T1000 (cell line): Measurements from ENCODE around the gene TDRD7.
"Not testable (repeated sequence)": the region's sequence is repeated elsewhere in the genome, so short reads cannot be mapped to it uniquely, and the experiment has no call there.

Source experiments
- DNase-seq: peaks from one replicate; lab custom pipeline; 2025; ENCODE audit warnings: mixed read lengths; lab: John Stamatoyannopoulos, UW

TDRD7 gene

DNA sequence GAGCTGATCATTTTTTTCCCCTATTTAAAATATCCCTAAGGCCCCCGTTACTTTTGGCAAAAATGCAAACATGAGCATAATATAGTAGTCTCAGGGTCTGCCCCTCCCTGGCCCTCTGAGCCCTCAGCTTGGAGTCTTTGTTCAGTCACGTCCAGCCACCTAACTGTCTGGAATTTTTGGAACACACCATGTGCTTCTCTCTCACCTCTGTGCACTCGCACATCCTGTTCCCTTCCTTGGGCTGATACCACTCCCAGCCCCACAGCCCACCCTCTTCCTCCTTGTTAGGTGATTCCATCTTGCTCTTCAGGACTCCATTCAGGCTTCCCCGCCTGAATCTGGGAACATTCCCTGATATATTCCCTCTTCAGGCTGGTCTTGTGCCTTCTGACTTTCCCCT lies 16.0 kb downstream of the TDRD7 start:
- no peak for DNase-seq

DNA sequence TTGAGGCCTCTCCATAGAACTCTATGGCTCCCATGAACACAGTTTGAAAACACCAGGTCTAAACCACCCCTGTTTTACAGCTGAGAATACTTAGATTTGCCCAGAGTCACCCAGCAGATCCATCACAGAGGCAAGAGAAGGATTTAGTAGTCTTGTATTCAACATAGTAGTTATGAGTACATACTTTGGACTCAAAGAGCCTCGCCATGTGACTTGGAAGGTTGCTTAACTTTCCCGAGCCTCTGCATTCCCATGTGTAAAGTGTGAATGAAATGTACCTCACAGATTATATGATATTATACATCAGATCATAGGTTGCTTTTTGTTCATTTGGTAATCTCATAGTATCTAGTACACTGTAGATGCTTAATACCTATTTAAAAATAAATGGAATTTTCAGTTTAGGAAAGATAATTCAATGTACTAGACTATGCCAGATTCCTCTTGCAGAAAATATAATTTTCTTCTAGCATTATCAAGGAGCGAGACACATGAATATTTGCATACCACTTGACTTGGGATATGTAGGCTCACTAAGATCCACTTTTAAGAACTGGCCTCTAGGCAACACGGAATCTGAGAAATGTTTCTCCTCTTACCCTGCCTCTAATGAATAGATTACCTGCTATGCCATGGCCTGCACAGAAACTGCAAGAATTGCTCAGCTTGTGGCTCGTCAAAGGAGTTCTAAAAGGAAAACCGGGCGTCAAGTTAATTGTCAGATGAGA lies 18.6 kb downstream of the TDRD7 start:
- DNase-seq, result no peak

DNA sequence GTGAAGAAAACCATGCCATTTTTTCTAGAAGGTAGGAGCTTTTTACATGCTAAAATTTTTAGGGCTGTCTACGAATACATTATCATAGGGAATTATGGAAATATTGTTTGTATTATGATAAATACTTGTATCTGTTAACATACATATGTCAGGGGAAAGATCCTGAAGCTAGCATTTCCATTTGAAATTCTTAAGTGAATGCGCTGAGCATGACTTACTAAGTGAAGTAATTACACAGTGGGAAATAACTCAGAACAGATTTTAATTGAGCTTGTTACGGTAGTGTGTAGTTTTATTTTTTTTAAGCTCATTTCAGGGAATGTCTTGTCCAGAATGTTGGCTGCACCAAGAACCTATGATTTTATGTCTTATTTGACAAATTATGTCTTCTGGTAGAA lies 19.1 kb downstream of the TDRD7 start:
- DNase-seq, result no peak

DNA sequence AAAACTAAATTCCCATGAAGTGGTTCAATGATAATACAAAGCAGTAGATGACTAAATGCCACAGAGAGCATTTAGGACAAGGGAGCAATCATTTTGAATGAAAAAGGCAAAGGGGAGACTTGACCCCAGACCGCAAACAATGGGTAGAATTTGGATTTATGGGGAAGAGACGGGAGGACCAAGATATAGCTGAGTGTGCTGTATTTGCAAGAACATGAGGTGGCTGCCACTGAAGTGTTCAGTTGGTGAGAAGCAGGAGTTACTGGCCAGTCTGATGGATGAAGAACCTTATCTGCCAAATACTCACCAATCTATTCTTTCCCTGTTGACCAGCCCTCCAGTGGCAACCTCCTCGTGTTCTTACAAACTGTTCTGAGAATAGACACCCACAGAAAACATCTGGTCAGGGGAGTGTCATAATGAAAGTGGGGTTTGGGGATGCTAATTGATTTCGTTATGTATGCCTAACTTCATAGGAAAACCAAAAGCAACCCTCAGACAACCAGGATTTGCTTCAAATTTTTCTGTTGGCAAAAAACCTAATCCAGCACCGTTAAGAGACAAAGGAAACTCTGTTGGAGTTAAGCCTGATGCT lies 19.8 kb downstream of the TDRD7 start:
- no peak for DNase-seq

DNA sequence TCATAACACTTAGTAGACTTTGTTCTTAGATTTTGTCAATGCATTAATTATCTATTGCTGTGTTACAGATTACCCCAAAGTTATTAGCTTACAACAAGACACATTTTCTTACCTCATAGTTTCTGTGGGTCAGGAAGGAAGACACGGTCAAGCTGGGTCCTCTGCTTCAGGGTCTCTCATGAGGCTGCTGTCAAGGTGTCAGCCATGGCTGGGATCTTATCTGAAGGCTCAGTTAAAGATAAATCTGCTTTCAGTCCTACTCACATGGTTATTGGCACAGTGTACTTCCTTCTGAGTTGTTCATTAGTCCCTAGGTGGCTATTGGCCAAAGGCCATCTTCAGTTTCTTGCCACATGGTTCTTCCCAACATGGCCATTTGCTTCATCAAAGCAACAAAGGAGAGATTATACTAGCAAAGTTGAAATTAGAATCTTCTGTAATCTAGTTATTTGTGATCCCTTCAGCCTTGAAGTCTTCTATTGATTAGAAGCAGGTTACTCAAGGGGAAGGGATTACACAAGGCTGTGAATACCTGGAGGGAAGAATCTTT lies 25.2 kb downstream of the TDRD7 start:
- no peak for DNase-seq

DNA sequence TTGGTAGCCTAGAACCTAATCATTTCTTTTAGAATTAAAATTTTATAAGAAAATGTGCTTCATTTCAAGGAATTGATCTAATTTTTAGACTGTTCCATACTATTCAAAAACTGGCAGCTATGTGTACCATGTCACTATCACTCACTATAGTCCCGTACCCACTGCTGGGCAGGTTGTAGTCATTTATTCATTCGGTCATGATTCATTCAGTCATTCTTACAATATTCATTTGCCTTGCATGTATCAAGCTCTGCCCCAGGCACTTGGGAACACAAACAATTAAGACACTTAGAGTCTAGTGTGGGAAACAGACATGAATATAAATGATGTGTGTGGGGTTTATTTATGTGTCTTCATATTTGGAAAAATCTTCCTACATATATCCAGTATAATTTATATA lies 26.4 kb downstream of the TDRD7 start:
- no peak for DNase-seq

DNA sequence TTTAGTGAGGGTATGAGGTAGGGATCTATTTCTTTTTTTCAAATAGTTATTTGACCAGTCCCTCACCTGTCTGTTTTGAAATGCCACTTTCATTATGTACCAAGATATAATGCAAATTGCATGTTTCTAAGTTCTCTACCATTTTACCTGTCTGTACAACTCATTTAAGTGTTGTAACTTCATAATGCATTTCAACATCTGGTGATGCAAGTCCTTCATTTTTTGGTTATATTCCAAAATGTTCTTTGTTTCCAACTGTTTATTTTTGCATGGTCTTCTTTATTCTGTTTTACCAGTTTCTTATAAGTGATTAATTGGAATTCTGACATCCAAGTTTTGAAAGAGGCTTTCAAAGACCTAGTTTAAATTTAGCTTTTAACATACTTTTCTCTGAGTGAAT lies 26.8 kb downstream of the TDRD7 start:
- DNase-seq, result no peak

DNA sequence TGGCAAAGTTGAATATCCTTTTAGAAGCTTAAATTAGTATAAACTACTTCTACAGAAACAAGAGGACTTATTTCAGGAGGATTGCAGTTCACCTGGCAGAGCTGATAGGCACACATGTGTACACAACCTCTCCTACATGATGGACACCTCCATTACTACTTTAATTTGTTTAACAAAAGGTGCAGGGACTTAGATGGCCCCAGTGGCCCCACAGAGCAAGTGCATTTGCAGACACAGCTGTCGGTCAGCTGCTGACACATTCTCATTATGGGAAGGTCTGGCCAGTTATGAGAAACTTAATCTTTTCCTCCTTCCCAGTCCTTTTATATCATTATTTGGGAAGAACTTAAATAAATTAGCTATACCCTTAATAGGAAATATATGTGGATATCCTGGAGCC lies 28.3 kb downstream of the TDRD7 start:
- no peak for DNase-seq

DNA sequence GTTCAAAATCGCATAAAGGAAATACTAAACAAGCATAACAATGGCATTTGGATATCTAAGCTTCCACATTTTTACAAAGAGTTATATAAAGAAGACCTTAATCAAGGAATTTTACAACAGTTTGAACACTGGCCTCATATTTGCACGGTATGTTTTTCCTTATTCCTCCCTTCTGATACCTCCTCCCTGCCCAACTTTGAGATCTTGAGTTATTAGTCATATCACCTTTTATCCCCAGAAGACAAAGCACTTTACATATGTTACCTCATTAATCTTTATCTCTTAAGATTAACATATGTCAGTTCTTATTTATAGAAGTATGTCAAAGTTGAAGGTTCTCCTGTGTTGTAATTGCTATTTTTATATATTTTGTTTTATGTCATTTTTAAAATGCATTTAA lies 29.8 kb downstream of the TDRD7 start:
- DNase-seq, result no peak

DNA sequence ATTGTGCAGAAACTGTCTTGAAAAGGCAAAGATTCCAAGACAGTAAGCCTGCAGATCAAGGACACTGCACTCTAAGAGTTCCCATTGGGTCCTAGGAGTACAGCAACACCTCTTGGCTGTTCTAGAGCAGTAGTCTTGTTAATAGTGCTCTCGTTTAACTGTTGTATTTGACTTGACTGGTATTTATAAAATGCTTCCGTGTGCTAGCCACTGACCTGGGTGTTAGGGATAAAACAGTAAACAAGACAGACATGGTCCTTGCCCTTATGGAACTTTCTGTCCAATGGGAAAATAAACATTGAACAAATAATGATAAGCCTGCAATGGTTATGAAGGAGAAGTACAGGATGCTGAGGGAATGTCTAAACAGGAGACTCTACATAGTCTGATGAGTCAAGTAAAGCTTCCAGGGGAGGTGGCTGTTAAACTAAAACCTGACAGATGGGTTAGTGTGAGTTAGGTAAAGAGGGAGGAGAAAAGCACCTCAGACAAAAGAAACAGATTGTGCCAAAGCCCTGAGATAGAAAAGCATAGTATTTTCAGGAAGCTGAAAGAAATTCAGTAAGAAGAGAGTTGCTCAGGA lies 33.3 kb downstream of the TDRD7 start:
- no peak for DNase-seq

DNA sequence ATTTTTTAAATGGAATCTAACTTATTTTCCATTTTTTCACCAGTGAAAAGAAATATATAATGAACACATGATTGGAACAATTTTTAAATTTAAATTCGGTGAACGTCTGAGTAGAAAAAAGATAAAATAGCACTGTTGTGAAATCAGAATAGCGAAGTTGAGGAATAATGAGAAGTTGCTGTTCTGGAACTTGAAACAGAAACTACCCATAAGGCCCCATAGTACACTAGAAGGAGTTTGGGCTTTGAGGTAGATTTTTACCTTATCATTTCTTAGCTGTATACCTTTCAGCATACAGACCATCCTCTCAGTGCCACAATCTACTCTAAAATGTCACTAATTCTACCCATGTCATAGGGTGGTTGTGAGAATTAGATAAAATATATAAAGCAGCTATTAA lies 35.1 kb downstream of the TDRD7 start:
- DNase-seq, result no peak

DNA sequence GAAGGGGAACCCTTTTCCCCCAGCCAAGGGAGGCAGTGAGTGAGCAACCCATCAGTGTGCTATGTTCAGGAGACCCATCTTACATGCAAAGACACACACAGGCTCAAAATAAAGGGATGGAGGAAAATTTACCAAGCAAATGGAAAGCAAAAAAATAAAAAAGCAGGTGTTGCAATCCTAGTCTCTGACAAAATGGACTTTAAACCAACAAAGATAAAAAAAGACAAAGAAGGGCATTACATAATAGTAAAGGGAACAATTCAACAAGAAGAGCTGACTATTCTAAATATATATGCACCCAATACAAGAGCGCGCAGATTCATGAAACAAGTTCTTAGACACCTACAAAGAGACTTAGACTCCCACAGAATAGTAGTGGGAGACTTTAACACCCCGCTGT lies 41.7 kb downstream of the TDRD7 start:
- DNase-seq, result not testable (repeated sequence)

DNA sequence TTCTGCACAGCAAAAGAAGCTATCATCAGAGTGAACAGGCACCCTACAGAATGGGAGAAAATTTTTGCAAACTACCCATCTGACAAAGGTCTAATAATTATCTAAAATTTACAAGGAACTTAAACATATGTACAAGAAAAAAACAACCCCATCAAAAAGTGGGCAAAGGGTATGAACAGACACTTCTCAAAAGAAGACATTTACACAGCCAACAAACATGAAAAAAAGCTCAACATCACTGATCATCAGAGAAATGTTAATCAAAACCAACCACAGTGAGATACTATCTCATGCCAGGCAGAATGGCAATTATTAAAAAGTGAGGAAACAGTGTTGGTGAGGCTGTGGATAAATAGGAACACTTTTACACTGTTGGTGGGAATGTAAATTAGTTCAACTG lies 44.9 kb downstream of the TDRD7 start:
- DNase-seq, result not testable (repeated sequence)

DNA sequence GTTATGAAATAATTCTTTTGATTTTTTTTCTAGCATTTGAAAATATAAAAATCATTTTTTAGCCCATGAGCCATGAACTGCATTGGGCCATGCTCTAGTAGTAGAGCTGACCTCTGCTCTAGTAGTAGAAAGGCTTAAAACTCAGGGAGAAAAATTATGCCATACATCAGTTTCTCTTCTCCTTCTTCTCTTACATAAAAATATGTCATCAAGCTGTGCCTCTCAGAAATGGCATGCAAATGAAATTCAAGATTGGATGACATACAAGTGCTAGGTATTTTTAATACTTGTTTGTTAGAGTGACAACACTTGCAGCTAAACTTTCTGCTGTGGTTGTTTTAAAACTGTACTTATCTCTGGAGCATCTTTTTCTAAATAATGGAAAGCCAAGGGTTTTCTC lies 47.4 kb downstream of the TDRD7 start:
- no peak for DNase-seq

DNA sequence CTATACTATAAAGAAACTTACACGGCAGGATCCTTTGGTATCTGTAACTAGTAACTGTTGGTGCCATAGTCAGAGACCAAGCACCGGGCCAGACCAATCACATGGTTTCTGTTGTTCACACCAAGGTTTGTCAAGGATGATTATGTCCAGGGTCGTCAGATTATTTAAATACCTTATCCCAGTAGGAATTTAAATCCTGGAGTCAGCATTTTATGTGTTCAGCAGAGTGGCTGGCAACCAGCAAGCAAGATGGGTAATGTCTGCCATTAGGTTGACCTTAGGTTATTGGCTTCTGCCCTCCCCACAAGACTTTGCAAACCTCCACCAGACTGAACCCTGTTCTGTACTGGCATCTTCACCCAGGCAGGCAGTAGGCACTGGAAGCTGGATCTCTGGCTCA lies 50.3 kb downstream of the TDRD7 start:
- DNase-seq, result no peak

DNA sequence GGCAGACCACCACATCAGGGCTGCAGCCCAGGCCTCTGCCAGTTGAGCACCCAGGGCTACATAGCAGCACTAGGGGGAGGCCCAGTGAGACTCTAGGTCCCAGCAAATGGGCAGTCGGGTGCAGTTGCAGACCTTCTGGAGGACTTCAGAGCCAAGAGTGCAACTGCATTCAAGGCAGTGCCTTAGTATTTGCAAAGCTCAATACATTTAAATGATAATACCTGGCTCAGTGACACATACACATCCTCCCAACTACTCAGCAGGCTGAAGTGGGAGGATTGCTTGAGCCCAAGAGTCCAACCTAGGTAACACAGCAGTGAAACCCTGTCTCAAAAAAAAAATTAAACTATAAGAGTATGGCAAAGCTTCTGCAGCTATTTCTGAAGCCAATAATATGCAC lies 51.0 kb downstream of the TDRD7 start:
- no peak for DNase-seq

DNA sequence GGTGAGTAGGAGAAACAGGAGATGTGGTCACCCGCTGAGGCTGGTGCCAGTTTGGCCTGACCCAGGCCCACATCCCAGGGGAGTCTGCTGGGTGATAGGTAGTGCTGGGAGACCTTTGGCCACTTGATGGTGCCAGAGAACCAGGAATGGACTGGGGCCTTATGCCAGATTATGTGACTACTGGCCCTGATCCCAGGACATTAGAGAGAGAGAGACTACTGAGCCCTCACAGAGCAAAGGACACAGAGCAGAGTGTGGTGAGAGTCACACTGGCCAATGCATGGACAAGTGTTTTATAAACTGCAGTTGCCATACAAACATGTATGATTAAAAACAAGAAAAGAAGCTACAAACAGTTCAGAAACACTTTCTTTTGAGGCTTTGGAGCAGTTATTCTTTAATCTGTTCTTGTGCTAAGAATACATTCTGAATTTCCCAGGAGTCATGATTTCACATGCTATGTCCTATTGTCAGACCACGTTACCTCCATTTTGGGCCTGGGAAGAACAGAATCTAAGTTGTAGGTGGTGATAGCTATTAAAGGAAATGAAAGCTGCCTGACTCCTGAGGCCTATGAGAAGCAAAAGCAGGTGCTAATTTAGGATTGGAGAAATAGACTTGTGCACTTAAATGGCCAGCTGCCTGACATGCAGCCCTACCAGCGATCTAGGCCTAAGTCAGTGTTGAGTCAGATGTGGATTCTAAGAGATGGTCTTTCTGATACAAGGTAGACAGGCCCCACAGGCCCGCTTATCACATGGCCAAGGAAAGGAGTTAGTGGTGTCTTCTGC lies 57.0 kb downstream of the TDRD7 start:
- peak; percentile 53 for DNase-seq

DNA sequence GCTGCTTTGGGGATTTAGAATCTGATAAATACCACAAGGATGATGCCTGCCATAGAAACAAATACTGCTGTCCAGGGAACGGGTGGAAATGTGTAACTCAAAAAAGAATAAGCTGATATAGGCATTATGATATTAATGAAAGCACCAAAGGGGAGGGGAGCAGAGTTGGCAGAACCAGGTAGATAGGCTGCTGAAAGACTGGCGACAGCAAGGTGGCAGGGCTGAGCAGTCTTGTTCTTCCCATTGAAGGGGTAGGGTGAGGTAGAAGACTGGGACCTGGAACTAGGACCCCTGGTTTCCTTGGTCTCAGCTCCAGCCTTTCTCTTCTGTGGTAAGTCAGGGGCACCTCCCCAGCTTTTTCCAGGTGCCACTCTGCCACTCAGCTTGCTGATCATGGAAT lies 58.2 kb downstream of the TDRD7 start:
- DNase-seq, result no peak

DNA sequence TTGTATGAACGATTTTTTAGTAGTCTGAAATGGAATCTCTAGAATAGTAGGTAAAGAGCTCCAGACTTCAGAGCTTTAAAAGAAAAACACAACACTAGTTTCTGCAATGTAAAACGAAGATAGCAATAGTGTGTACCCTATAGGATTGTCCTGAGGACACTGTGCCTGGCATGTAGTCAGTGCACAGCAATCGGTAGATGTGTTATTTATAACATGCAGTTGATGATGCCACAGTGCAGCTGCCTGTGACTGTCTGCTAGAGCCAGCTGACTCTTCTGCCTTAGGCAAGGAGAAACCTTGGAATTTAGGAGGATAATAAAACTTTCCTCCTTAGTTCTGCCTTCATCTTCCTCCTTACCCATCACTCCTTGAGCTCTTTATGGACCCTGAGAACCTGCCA lies 61.8 kb downstream of the TDRD7 start:
- no peak for DNase-seq

DNA sequence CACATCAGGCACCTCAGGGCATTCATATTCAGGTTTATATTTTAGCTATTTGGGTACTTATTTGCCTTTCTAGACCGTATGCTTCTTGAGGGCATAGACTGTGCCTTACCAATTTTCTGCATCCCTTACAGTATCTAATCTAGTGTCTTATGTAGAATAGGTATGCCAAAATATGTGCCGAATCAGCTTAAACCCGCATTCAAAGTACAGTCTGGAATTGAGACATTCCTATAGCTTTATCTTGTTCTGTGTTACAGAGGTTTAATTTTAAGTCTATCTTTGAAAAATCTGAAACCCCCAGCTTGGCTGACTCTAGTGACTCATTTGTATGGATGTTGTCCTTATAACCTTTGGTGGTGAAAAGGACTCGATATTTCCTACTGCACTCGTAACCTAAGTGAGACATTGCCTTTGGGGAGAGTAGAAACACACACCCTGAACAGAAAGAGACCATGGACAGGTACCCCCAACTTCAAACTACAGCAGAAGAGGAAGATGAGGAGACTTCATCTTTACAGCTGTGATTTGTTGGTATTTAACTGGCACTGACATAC lies 62.6 kb downstream of the TDRD7 start:
- no peak for DNase-seq

DNA sequence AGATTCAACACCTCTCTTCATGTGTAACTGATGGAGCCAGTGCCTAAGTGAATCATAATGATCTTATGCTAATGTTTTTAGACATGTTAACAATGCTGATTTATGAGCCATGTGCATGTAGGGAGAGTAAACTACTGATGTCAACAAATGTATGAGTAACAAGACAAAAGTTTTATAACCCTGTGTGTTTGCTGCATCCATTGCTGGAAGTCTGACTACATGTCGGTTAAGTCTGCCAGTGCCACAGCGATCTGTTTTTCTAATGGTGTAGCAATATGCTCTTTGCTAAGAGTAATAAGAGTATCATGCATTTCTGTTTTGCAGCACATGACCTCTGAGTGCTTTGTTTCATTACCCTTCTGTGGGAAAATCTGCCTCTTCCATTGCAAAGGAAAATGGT lies 63.2 kb downstream of the TDRD7 start:
- peak; percentile 23 for DNase-seq

DNA sequence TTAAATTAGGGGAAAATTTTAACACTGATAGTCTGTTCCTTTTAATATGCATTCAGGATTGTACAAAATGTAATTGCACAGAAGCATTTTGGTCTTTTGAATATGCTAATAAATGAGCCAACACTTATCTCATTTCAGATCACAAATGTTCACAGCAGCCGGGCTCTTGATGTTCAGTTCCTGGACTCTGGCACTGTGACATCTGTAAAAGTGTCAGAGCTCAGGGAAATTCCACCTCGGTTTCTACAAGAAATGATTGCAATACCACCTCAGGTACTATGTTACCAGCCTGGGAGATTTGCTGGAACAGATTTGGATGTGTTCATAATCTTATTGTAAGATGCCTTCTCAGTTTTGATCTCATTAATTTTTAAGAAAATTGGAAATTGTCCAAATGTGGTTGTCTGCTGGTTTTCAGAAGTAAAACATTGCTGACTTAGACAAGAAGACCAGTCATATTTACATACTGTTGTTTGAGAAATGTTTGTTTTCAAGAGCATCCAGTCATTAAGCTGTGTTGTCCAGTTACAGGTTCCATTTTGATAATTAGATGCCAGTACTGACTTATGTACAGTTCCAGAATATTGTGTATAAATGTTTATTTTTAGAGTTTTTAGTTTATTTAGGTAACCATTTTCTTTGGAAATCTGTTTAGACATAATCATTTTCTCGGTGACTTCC lies 66.5 kb downstream of the TDRD7 start:
- DNase-seq, result no peak
